GM19463 (cell line): ENCODE measurements around the gene POLR2M.

Source experiments
- ATAC-seq: cut with Tn5 transposase; IDR thresholded peaks from one replicate; pipeline ENCODE4 v1.9.1; 2021; ENCODE audit warnings: mild to moderate bottlenecking, moderate library complexity; ENCODE audit not compliant: unreplicated experiment

The POLR2M gene

DNA sequence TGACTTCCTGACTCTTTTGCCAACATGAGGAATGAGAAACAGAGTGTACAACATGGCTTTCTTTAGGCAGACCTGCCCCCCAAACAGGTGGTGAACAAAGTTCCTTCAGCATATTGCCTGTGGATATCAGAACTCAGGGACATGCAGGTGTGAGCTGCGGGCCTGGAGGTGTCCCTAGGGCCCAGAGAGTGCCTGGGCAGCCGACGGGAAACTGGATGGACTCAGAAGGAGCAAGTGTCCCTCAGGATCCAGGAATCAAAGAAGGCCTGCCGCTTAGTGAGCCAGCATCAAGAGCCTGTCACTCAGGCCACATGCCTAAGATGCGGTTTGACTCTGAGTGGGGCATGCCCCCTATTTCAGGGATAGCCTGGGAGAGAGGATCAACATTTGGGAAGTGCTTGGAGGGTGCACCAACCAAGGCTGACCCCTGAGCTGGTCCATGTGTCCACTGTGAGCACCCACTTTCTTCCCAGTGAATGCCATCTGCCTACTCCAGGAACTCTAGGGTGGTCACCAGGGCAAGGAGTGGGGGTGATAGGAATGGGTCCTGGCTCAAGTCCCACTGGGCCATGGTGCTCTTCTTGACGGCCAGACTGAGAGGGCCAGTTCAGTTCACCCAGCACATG is 16.1 kb upstream of the POLR2M start:
- no peak for ATAC-seq

DNA sequence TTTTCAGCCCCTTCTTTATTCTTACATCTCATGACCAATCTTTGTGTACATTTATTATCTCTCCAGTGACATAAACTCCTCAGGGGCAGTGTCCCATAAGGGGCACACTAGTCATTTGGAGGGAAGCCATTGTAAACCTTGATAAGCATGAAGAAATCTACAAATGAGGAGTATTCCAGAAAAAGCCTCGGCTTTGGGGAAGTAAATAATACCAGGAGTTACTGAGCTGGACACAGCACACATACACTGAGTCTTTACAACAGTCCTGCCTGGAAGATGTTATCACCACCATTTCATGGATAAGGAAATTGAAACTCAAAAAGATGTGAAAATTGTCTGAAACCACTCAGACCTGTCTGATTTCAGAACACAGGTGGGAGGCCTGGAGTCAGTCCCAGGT is 15.4 kb upstream of the POLR2M start:
- ATAC-seq = no peak

DNA sequence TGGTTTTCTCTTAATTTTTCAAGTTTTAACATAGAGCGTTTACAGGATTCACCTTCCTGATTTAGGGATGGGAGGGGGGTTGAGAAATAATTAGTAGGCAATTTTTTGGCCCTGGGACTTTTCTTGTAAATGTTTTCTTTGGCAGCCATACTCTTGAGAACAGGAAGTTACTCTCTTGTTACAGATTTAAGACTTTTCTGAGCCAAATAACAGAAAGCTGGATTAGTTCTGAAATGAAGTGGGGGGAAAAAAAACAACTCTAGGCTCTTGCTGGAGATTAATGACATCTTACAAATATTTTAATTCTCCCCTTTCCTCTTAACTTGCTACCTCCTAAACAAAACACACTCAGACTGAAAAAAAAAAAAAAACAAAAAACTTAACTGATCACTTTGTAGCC is 13.8 kb upstream of the POLR2M start:
- no peak for ATAC-seq

DNA sequence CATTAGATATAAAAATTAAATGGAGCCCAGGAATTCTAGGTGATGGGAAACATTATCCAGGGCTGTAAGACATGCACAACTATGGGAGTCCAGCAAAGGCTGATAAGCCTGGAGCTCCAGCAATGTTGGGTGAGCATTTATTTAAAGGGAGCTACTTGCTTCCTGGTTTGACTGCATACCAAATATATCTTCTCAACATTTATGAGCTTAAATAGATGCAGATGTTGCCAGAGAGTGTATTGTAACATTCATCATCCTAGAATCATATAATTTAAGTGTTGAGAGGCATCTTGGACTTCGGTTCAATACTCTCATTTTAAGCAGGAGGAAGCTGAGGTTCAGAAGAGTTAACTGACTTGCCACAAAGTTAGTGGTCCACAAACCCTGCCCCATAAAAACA is 12.2 kb upstream of the POLR2M start:
- no peak for ATAC-seq

DNA sequence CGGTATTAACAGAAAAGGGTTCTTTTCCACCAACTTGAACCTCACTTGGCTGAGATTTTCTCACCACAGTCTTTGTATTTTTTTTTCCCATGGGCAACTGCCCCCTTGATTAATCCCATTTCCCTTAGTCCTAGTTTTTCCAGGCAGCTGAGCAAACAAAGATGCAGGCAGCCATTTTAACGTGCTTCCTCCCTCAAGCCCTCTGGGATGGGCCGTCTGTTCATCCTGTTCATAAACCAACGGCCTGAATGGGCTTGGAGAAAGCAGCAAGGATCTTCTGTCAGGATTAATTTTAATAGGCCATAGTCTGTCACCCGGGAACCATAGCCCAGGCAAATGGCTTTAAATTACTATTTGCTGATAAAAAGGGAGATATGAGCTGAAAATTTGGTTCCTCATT is 10.4 kb upstream of the POLR2M start:
- no peak for ATAC-seq

DNA sequence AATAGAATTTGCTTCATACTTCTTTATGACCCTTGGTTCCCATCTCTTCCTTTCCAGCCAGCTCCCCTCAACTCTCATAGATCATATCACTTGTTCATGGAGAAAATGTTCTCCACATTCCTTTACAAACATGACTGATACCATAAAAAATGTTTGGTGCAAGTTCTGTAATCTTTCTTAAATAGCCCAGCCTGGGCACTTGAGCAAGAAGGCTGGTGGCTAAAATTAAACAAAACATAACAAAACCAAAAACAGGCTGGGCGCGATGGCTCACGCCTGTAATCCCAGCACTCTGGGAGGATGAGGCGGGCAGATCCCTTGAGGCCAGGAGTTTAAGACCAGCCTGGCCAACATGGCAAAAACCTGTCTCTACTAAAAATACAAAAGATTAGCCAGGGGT is 8.9 kb upstream of the POLR2M start:
- no peak for ATAC-seq

DNA sequence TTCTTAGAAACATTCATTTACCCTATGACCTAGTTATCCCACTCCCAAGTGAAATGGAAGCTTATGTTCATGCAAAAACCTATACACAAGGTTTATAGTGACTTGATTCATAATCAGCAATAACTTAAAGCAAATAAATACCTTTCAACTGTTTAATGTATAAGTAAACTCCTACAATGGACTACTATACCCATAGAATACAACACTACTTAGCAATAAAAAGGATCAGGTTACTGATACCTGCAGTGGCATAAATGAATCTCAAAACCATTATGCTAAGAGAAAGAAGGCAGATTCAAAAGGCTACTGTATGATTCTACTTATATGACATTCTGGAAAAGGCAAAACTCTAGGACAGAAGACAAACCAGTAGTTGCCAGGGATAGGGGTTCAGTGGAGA is 8.3 kb upstream of the POLR2M start:
- ATAC-seq = no peak

DNA sequence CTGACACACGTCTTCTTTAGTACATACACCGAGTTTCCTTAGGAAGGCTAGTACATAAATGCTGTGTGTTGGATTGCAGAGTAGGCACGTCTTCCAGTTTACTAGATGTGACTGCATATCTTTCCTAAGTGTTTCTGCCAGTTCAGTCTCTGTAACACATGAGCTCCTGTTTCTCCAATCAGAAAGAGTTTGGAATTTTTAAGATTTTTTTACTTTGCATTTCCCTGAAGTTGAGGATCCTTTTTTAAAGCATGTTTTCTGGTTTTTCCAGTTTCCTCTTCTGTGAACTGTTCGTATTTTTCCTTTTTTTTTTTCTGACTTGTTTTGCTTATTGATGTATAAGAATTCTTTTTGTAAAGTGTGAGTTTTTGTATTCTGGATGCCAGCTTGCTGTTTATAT is 7.5 kb upstream of the POLR2M start:
- ATAC-seq = no peak

DNA sequence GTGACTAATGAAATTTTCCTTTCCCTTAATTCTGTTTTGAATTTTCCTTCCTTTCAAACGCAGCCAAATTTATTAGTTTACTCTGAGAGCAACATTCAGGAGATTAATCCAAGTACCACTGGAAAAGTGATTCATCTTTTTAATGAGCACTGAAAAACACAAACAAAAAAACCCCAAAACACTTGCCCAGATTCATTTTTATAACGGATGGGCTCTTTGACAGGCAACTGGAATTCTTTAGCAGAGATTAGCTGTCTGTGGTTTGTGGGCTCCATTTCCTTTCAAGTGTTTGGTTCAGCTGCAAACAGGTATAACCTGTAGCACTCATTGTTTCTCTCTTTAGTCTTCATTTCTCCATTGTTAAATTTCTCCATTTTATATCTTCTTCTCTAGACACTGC is 3.1 kb upstream of the POLR2M start:
- ATAC-seq = no peak

DNA sequence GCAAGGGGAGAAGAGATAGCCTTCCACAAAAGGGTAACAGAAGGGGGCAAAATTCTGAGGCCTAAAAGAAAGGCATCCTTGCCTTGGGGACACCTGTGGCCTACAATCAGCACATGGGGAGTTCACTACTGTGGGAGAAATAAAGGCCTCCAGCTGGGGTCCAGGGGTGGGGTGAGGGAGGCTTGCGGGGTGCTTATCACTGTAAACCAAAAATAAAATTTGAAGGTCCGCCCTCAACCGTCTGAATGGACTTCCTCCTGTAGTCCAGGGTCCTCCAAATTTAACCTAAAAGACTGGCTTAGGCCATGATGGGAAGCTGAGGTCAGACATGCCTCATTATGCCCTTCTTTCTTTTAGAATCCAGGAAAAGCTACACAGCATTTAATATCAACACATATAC is 2.1 kb upstream of the POLR2M start:
- ATAC-seq = no peak

DNA sequence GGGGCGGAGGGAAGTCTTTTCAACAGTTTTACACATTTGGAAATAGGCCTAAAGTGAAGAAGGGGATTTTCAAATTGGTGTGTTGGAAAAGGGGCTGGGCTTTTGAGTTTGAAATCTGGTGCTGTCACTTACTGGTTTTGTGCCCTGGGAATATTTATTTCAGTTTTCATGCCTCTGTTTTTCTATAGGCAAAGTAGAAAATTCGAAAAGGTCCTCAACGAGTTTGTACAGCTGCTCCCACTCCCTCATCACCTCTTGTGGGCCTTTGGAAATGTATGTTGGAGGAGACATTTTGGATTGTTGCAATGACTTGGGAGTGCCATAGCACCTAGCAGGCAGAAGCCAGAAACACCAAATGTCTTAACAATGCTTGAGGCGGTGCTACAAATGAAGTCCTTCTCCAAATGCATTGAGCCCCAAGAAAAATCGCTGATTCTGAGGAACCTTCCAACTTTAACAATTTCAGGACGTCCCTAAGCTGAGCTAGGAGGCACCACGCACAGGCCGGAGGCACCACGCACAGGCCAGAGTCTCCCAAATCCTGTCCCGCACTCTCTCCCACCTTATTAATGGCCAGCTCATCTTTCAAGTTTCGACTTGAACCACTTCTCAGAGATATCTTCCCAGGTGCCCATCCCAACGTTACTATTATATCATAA is 639 bp upstream of the POLR2M start:
- no peak for ATAC-seq

DNA sequence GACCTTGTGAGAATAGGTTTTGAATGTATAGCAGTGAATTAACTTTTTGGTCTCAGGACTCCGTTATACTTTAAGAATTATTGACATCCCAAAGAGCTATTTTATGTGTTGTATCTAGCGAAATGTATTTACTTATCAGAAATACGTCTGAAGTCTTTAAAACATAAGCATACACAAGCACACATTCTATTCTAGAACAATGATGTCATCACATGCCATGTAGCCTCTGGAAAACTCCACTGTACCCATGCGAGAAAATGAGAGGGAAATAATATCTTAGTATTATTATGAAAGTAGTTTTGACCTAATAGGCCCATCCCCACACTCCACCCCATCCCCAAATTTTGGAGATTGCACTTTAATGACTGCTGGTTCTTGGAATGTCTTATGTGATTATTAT is 1.5 kb downstream of the POLR2M start:
- ATAC-seq = no peak

DNA sequence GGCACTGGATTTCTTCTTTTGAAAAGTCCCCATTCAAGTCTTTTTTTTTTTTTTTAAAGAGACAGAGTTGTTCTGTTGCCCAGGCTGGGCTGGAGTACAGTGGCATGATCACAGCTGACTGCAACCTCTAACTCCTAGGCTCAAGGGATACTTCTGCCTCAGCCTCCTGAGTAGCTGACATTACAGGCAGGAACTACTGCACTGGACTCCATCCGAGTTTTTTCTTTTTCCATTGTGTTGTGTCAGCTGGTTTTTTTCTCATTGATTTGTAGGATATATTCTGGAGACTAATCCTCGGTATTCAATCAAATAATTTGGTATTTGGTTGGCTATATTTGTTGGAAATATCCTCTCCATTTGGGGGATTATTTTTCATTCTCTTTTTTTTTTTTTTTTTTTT is 11.8 kb downstream of the POLR2M start:
- ATAC-seq = no peak

DNA sequence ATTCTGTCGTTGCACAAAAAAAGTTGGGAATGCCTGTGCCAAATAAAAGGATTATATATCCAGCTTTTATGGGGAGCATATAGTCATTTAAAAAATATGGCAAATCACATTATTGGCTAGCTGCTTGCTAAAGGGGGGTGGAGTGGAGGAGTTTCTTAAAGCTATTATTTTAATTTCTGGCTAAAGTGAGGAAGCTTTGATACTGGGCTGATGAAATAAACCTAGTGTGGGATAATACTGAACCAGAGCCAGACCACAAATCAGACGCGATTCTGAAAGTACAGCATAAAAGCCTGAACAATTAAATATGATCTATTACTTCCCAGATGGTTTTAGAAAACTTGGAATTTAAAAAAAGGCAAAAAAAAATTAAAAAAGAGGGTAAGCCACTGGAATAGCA is 14.4 kb downstream of the POLR2M start:
- ATAC-seq = no peak

DNA sequence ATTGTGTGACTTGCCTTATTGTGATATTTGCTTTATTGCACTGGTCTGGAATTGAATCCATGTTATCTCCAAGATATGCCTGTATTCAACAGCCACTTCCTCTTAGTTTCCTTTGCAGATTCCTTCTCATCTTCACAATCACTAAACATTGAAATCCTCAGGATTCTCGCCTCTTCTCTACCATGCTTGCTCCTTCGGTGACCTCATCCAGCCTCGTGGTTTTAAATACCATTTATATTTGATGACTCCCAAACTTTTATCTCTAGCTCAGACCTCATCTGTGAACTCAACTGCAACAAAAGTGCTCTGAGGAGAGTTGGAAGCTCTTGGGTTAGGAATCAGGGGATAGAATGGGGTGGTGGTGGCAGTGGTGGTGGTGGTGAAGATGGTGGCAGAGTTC is 19.9 kb downstream of the POLR2M start:
- no peak for ATAC-seq

DNA sequence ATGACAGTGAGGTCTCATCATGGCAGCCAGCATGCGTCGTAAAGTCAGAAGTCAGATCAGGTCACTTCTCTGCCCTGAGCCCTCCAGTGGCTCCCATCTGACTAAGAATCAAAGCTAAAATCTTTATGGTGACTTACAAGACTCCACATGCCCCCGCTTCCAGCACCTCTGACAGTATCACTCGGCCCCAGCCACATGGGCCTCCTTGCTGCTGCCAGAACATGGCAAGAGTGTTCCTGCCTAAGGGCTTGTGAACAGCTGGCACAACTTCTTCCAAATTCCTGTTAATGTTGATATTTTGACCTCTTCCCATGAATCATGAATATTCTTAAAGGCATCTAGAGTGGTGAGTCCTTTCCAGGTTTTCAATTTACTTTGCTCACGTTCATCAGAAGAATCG is 20.5 kb downstream of the POLR2M start:
- ATAC-seq = no peak

DNA sequence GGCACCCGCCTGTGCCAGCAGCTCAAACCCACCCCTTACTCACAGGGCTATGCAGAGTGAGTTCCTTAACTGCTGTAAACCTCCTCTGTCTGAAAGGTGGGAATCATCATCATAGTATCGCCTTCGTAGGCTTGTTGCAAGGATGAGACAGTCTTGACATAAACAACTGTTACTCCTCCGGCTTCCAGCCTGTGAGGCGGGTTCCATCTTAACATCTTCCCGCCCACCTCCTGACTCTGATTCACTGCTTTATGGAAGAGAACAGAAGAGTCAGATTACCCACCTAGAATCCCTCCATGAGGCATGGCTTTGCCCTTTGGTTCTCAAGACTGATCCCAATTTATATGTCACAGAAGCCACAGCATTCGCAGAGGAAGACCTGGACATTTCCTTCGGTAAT is 21.9 kb downstream of the POLR2M start:
- no peak for ATAC-seq

DNA sequence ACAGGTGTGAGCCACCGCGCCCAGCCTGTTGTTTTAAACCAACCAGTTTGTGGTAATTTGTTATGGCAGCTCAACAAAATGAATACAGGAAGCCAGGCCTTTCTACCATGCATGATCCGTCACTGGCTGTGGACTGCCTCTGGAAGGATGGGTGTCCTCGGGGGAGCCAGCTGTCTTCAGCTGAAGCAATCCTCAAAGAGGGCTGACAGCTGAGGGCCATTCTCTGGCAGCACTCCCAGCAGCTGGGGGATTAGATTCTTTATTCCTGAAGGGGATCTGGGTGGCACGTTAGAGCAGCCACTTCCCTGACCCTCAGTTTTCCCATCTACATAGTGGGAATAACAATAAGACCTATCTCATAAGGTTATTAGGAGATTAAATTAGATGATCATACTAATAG is 24.4 kb downstream of the POLR2M start:
- ATAC-seq = no peak

DNA sequence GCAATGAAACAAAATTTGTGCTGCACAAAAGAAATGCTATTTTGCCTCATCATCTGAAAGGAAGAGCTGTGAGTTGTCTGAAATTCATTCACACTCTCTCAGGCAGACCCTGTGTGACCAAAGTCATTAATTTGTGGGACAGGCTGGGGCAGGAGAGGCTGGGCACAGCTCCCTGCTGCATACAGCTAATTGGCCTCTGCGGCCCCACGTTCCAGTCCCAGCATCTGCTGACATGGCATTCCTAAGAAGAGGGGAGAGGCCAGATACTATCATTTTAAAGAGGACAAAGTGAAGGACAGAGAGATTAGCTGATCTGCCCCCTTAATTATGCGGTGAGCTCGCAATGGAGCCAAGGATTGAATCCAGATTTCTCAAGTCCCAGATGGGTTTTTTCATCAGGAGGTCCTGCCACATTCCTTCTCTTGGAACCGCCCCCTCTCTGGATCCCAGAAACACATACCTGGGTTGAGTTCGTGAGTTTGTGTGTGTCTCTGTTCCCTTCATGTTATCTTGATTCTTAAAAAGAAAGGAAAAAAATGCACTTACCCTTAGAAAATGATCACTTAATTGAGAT is 25.1 kb downstream of the POLR2M start:
- no peak for ATAC-seq

DNA sequence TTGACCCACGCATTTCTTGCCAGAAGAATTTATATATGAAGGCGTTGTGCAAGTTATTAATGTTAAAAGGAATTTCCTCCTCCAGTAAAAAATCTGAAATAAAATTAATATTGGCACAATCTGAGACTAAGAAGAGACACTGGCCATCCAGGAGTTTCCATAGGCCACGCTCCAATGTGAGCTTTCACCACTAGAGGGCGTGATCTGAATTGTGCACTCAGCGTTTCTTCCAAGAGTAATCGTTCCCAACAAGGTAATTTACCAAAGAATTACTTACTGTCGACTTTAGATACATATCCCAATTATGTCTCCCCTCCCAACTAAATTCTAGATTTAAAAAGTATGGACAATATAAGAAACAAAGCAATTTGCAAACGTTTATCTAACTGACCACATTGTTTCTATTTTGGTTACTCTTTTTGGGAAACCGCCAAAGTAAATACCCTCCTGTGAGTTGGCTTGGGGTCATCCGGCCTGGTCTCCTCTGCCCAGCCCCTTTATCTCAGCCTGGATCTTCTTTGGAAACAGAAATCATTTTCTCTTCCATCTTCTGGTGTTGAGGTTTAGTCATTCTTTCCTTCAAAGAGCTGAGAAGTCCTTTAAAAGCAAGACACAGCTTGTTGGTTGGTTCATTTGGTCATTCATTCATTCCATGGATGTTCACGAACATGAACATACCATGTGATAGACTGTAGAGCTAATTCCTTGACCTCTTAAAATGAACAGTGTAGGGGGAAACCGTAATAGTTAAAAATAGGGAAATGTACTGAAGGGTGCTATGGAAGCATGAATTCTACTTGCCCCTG is 26.2 kb downstream of the POLR2M start:
- no peak for ATAC-seq

DNA sequence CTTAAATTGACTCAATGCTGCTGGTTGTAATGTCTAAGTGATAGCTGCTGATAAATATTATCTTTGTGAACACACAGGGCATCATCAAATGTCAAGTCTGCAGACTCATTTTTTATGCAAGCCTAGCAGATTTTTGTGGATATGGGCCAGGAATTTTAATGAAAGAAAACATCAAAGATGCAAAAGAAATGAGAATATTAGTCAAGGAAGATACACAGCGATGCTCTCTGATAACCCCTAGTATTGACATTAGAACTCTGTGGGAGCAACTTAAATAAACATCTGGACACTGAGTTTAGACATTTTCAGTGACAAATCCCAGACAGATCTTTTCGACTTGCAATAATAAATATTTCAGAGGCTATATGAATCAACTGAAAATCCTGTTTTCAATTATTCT is 28.3 kb downstream of the POLR2M start:
- ATAC-seq = no peak

DNA sequence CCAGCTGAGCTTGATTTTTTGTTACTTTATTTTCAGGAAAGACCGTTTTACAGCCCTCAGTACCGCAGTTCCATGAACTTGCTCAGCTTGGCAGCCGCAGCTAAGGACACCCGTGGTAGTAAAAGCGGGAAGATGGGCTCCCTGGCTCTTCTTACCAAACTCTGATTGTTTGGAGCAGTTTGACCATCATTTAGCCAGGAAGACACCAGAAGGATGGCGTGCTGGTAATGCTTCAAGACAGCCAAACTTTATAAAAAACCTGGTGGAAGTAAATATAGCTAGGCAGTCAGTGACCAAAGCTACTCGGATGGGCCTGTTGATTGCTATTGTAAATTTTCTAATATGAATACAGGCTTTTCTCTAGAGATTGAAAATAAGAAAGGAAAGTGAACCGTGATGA is 28.9 kb downstream of the POLR2M start:
- ATAC-seq = no peak
